ENCODE results near the gene CCDC184. TPM values are rescaled to one million over a fixed set of nuclear protein-coding genes. Genes with fewer than 3 reads are reported as not detected.

CCDC184 gene
- total and polyA plus RNA-seq, 2 of the 13 experiments (the other 11 are each of a cell fraction or from before 2014, with no cell fraction given) = not detected

DNA sequence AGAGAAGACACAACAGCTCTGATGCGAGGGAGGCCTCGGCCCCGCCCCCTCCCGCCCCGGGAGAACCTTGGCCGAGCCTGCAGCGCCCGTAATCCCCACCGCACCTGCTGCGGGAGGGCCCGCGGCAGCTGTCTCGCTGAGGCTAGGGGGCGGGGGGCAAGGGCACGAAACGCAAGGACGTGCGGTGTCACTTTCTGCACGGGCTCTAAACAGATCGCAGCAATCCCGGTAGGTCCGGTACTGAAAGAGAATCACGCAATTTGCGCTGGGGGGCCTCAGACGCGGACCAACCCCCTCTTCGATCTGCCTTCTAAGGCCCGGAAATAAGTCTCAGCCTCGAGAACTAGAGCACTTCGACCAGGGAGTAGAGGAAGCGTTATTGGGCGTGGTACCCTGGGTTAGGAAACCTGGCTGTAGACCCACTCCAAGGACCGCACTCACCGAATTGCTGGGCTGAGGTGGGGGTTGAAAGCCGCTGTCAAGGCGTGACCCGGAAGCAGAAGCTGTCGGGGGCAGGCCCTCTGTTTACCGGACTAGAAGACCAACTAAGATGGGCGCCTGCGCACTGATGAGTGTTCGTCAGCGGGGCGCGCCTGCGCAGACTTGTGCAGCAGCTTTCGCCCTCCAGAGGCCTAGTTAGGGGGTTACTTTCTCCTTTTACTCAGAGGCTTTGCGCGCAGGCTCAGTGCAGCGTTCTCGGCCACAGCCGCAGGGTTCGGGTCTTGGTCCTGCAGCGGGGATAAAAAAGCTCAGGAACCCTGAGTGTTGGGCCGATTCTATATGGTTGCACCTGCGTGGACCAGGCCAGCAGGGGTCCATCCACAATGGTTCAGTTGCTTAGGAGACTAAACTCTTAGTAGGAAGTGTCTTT lies 26.2 kb upstream of the CCDC184 start, which contains the start of gene ASB8 (continued):
- TF ChIP-seq, protein P1, sequence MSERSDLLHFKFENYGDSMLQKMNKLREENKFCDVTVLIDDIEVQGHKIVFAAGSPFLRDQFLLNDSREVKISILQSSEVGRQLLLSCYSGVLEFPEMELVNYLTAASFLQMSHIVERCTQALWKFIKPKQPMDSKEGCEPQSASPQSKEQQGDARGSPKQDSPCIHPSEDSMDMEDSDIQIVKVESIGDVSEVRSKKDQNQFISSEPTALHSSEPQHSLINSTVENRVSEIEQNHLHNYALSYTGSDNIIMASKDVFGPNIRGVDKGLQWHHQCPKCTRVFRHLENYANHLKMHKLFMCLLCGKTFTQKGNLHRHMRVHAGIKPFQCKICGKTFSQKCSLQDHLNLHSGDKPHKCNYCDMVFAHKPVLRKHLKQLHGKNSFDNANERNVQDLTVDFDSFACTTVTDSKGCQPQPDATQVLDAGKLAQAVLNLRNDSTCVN (CRISPR knock-in tag; IDR thresholded peaks at IDR 0.05; ENCODE audit: borderline replicate concordance) = no peak; the same call in 1 of the 2 replicates
- TF ChIP-seq, protein P2, sequence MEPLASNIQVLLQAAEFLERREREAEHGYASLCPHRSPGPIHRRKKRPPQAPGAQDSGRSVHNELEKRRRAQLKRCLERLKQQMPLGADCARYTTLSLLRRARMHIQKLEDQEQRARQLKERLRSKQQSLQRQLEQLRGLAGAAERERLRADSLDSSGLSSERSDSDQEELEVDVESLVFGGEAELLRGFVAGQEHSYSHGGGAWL (CRISPR knock-in tag; IDR thresholded peaks at IDR 0.05) = 0 out of 2 replicates have a peak, but pooled peaks have one; percentile 27
- TF ChIP-seq E2F2 (CRISPR knock-in tag; IDR thresholded peaks at IDR 0.05; ENCODE audit: borderline replicate concordance) = no peak
- TF ChIP-seq ZBTB3 (CRISPR knock-in tag; IDR thresholded peaks at IDR 0.05; ENCODE audit: borderline replicate concordance, low read depth) = no peak
- TF ChIP-seq MED8 (CRISPR knock-in tag; IDR thresholded peaks at IDR 0.05; ENCODE audit: insufficient replicate concordance) = peak; percentile 25
- no peak for TF ChIP-seq HOXA7 (CRISPR knock-in tag; IDR thresholded peaks at IDR 0.05)
- TF ChIP-seq ZBTB38 (CRISPR knock-in tag; IDR thresholded peaks at IDR 0.05) = no peak; the same call in 1 of the 2 replicates
- no peak; the same call in 1 of the 2 replicates for TF ChIP-seq RELA (CRISPR knock-in tag; IDR thresholded peaks at IDR 0.05)
- no peak for TF ChIP-seq JUNB (CRISPR knock-in tag; IDR thresholded peaks at IDR 0.05; ENCODE audit: borderline replicate concordance)
- TF ChIP-seq TRAFD1 (CRISPR knock-in tag; IDR thresholded peaks at IDR 0.05; ENCODE audit: borderline replicate concordance) = no peak
- TF ChIP-seq RAD51 (IDR thresholded peaks at IDR 0.05; ENCODE audit: borderline replicate concordance) = no peak
- 0 out of 2 replicates have a peak, but pooled peaks have one; percentile 69 for TF ChIP-seq ZNF605 (CRISPR knock-in tag; IDR thresholded peaks at IDR 0.05)
- TF ChIP-seq ZNF644 (CRISPR knock-in tag; IDR thresholded peaks at IDR 0.05; ENCODE audit: low read depth) = no peak; the same call in 1 of the 2 replicates
- TF ChIP-seq, protein P3, sequence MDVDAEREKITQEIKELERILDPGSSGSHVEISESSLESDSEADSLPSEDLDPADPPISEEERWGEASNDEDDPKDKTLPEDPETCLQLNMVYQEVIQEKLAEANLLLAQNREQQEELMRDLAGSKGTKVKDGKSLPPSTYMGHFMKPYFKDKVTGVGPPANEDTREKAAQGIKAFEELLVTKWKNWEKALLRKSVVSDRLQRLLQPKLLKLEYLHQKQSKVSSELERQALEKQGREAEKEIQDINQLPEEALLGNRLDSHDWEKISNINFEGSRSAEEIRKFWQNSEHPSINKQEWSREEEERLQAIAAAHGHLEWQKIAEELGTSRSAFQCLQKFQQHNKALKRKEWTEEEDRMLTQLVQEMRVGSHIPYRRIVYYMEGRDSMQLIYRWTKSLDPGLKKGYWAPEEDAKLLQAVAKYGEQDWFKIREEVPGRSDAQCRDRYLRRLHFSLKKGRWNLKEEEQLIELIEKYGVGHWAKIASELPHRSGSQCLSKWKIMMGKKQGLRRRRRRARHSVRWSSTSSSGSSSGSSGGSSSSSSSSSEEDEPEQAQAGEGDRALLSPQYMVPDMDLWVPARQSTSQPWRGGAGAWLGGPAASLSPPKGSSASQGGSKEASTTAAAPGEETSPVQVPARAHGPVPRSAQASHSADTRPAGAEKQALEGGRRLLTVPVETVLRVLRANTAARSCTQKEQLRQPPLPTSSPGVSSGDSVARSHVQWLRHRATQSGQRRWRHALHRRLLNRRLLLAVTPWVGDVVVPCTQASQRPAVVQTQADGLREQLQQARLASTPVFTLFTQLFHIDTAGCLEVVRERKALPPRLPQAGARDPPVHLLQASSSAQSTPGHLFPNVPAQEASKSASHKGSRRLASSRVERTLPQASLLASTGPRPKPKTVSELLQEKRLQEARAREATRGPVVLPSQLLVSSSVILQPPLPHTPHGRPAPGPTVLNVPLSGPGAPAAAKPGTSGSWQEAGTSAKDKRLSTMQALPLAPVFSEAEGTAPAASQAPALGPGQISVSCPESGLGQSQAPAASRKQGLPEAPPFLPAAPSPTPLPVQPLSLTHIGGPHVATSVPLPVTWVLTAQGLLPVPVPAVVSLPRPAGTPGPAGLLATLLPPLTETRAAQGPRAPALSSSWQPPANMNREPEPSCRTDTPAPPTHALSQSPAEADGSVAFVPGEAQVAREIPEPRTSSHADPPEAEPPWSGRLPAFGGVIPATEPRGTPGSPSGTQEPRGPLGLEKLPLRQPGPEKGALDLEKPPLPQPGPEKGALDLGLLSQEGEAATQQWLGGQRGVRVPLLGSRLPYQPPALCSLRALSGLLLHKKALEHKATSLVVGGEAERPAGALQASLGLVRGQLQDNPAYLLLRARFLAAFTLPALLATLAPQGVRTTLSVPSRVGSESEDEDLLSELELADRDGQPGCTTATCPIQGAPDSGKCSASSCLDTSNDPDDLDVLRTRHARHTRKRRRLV (CRISPR knock-in tag; IDR thresholded peaks at IDR 0.05) = 0 out of 2 replicates have a peak, but pooled peaks have one; percentile 39
- TF ChIP-seq SAP130 (CRISPR knock-in tag; IDR thresholded peaks at IDR 0.05; ENCODE audit: low read depth) = peak; percentile 95
- no peak for TF ChIP-seq SNRNP70 (IDR thresholded peaks at IDR 0.05; ENCODE audit: low read depth, low read length)
- no peak for TF ChIP-seq NCOR1 (IDR thresholded peaks at IDR 0.05; ENCODE audit: borderline replicate concordance, low read length)
